DOHH2 (cell line): Measurements from ENCODE around the gene DYRK1B.

Experiments
- H3F3A ChIP-seq: fragments of 200-600 bp; sonication (generic), shearing (Covaris generic); 2 replicates; pipeline ENCODE4 v1.6.0; 2016; ENCODE audit warnings: antibody characterized with exemption, mild to moderate bottlenecking; ENCODE audit not compliant: control insufficient read depth, insufficient read depth
- H3K27ac ChIP-seq: fragments of 200-600 bp; sonication (generic); 2 replicates; pipeline ENCODE4 v1.5.1; 2014; ENCODE audit warnings: low read depth, mild to moderate bottlenecking, low read length, moderate library complexity
- H3K27me3 ChIP-seq: fragments of 200-600 bp; sonication (generic); 2 replicates; pipeline ENCODE4 v1.6.1; 2014; ENCODE audit warnings: mild to moderate bottlenecking, low read length, mixed read lengths; ENCODE audit not compliant: control insufficient read depth
- H3K36me3 ChIP-seq: fragments of 200-600 bp; sonication (generic); 2 replicates; pipeline ENCODE4 v1.6.1; 2014; ENCODE audit warnings: mild to moderate bottlenecking, low read length, moderate library complexity, mixed read lengths; ENCODE audit not compliant: control insufficient read depth
- H3K4me1 ChIP-seq: fragments of 200-600 bp; sonication (generic); 2 replicates; pipeline ENCODE4 v1.6.1; 2014; ENCODE audit warnings: mild to moderate bottlenecking, low read length, mixed read lengths; ENCODE audit not compliant: control insufficient read depth
- H3K4me2 ChIP-seq: fragments of 200-600 bp; sonication (generic); 2 replicates; pipeline ENCODE4 v1.6.0; 2014; ENCODE audit warnings: mild to moderate bottlenecking, low read length, moderate library complexity
- H3K4me3 ChIP-seq: fragments of 200-600 bp; sonication (generic); 2 replicates; pipeline ENCODE4 v1.5.1; 2014; ENCODE audit warnings: mild to moderate bottlenecking, low read length, mixed read lengths
- H3K79me2 ChIP-seq: fragments of 200-600 bp; sonication (generic); 2 replicates; pipeline ENCODE4 v1.6.1; 2014; ENCODE audit warnings: mild to moderate bottlenecking, low read length, mixed read lengths; ENCODE audit not compliant: control insufficient read depth
- H3K9me2 ChIP-seq: fragments of 200-600 bp; sonication (generic); replicated peaks from 2 replicates; pipeline ENCODE4 v1.6.1; 2014; ENCODE audit warnings: mild to moderate bottlenecking, low read length, mixed read lengths; ENCODE audit not compliant: control insufficient read depth
- H3K9me3 ChIP-seq: fragments of 200-600 bp; sonication (generic); 2 replicates; pipeline ENCODE4 v1.6.1; 2014; ENCODE audit warnings: antibody characterized with exemption, low read length, mixed read lengths; ENCODE audit not compliant: control insufficient read depth, insufficient read depth
- H4K20me1 ChIP-seq: fragments of 200-600 bp; sonication (generic); 2 replicates; pipeline ENCODE4 v1.6.0; 2014; ENCODE audit warnings: low read depth, mild to moderate bottlenecking, antibody characterized with exemption, low read length, moderate library complexity; ENCODE audit not compliant: control insufficient read depth, insufficient read depth
- CTCF ChIP-seq: fragments of 200-600 bp; sonication (generic); IDR thresholded peaks from one replicate; pipeline ENCODE4 v1.5.1; 2014; ENCODE audit warnings: antibody characterized with exemption, mild to moderate bottlenecking, low read depth, low read length; ENCODE audit not compliant: poor library complexity, severe bottlenecking
- EZH2phosphoT487 ChIP-seq: fragments of 200-600 bp; sonication (generic); IDR thresholded peaks from 2 replicates; pipeline ENCODE4 v1.6.1; 2017; ENCODE audit warnings: borderline replicate concordance, mild to moderate bottlenecking, antibody characterized with exemption, low read length, moderate library complexity, mixed read lengths

The DYRK1B gene

GRCh38 chr19:39840492-39840891, 6.5 kb upstream of the DYRK1B start:
- H4K20me1 ChIP-seq, result peaks cover 41% of the 10 kb centered on the region
- H3K4me3 ChIP-seq, result no peak overlapping the region

GRCh38 chr19:39839678-39840327, 5.8 kb upstream of the DYRK1B start:
- H3F3A ChIP-seq, result peaks cover 19% of the 10 kb centered on the region
- H3K79me2 ChIP-seq, result peaks cover 65% of the 10 kb centered on the region
- H3K4me3 ChIP-seq, result no peak overlapping the region
- H3K36me3 ChIP-seq, result peaks cover 89% of the 10 kb centered on the region
- no peaks in the 10 kb centered on the region for H3K9me3 ChIP-seq
- no peaks in the 10 kb centered on the region for H3K27me3 ChIP-seq
- no peaks in the 10 kb centered on the region for H3K9me2 ChIP-seq
- H3K27ac ChIP-seq, result no peak overlapping the region
- no peak for TF ChIP-seq EZH2phosphoT487
- no peak for TF ChIP-seq CTCF
- H4K20me1 ChIP-seq, result peaks cover 36% of the 10 kb centered on the region
- H3K4me2 ChIP-seq, result no peak overlapping the region
- H3K4me1 ChIP-seq, result peaks cover 24% of the 10 kb centered on the region

More at GRCh38 chr19:39840492-39840891, 6.5 kb upstream of the DYRK1B start:
- Histone ChIP-seq H3K36me3 (peaks cover 92% of the 10 kb centered on the region), H3K9me2 (no peaks in the 10 kb centered on the region), H3K9me3 (no peaks in the 10 kb centered on the region), H3F3A (peaks cover 12% of the 10 kb centered on the region), H3K79me2 (peaks cover 72% of the 10 kb centered on the region), H3K27ac (no peak overlapping the region), H3K4me2 (no peak overlapping the region), H3K27me3 (no peaks in the 10 kb centered on the region), H3K4me1 (peaks cover 26% of the 10 kb centered on the region)
- no peak for TF ChIP-seq EZH2phosphoT487
- TF ChIP-seq CTCF, result no peak

GRCh38 chr19:39838569-39838968, 4.6 kb upstream of the DYRK1B start:
- Histone ChIP-seq H3K4me1 (peaks cover 24% of the 10 kb centered on the region), H3K79me2 (peaks cover 56% of the 10 kb centered on the region), H3K9me2 (no peaks in the 10 kb centered on the region), H3K9me3 (no peaks in the 10 kb centered on the region), H4K20me1 (peaks cover 28% of the 10 kb centered on the region), H3K36me3 (peaks cover 88% of the 10 kb centered on the region), H3K27ac (no peak overlapping the region), H3K4me2 (no peak overlapping the region), H3F3A (peaks cover 22% of the 10 kb centered on the region), H3K27me3 (no peaks in the 10 kb centered on the region), H3K4me3 (no peak overlapping the region)
- no peak for TF ChIP-seq EZH2phosphoT487
- TF ChIP-seq CTCF, result no peak
